GM19043 (cell line): ENCODE data around the gene OBP2B.
"Not testable (repeated sequence)": the region's sequence is repeated elsewhere in the genome, so short reads cannot be mapped to it uniquely, and the experiment has no call there.

ENCODE experiments used
- ATAC-seq: cut with Tn5 transposase; IDR thresholded peaks from one replicate; pipeline ENCODE4 v1.9.1; 2021; ENCODE audit warnings: low read depth; ENCODE audit not compliant: unreplicated experiment

The OBP2B gene

GRCh38 chr9:133238851-133239532 lies 29.9 kb upstream of the OBP2B start:
- ATAC-seq, result no peak

GRCh38 chr9:133238272-133238850 lies 29.3 kb upstream of the OBP2B start:
- no peak for ATAC-seq

GRCh38 chr9:133237035-133237731 lies 28.1 kb upstream of the OBP2B start:
- ATAC-seq, result no peak

GRCh38 chr9:133236291-133237034 lies 27.4 kb upstream of the OBP2B start:
- not testable (repeated sequence) for ATAC-seq

- no peak for ATAC-seq
Observed at GRCh38 chr9:133235549-133236222, 26.6 kb upstream of the OBP2B start.

- ATAC-seq, result no peak
Observed at GRCh38 chr9:133234577-133235322, 25.7 kb upstream of the OBP2B start.

GRCh38 chr9:133233681-133234432 lies 24.8 kb upstream of the OBP2B start:
- ATAC-seq, result no peak

- not testable (repeated sequence) for ATAC-seq
Observed at GRCh38 chr9:133231934-133232568, 23.0 kb upstream of the OBP2B start.

- not testable (repeated sequence) for ATAC-seq
Observed at GRCh38 chr9:133230514-133230913, 21.5 kb upstream of the OBP2B start.

GRCh38 chr9:133230093-133230492 lies 21.0 kb upstream of the OBP2B start:
- no peak for ATAC-seq

GRCh38 chr9:133228474-133229193 lies 19.6 kb upstream of the OBP2B start:
- ATAC-seq, result not testable (repeated sequence)

- not testable (repeated sequence) for ATAC-seq
Observed at GRCh38 chr9:133227996-133228395, 18.9 kb upstream of the OBP2B start.

GRCh38 chr9:133227242-133227860 lies 18.3 kb upstream of the OBP2B start:
- no peak for ATAC-seq

GRCh38 chr9:133226219-133227171 lies 17.4 kb upstream of the OBP2B start:
- no peak for ATAC-seq

GRCh38 chr9:133225171-133226011 lies 16.3 kb upstream of the OBP2B start:
- no peak for ATAC-seq

- ATAC-seq, result no peak
Observed at GRCh38 chr9:133224762-133225161, 15.7 kb upstream of the OBP2B start.
